Lung (tissue), 12 donors: Measurements from ENCODE around the gene CNGB1. TPM values are rescaled to one million over a fixed set of nuclear protein-coding genes. Genes with fewer than 3 reads are reported as not detected.
"Not testable (repeated sequence)": the region's sequence is repeated elsewhere in the genome, so short reads cannot be mapped to it uniquely, and the experiment has no call there.

ENCODE experiments used
- ATAC-seq: fragments of 200-7000 bp; cut with Tn5 transposase; one replicate; pipeline ENCODE4 v1.9.1; 2020; ENCODE audit warnings: moderate number of reproducible peaks; ENCODE audit not compliant: insufficient read depth, low FRiP score
- DNase-seq, 3 donors: peaks; one replicate each; pipeline ENCODE4 v3.0.0-alpha.2; 2013 to 2017
- H3K27ac ChIP-seq, 2 donors: one replicate each; pipeline ENCODE4 v1.5.1; 2013; ENCODE audit warnings: mild to moderate bottlenecking in 2 of 2, moderate library complexity in 2 of 2, control low read depth in 1 of 2, inconsistent platforms in 1 of 2, low read depth in 1 of 2, low read length in 1 of 2
- H3K27me3 ChIP-seq, 3 donors: one replicate each; pipeline ENCODE4 v1.5.1; 2013; ENCODE audit warnings: low read length in 2 of 3; ENCODE audit not compliant: control insufficient read depth in 3 of 3, insufficient read depth in 3 of 3
- H3K36me3 ChIP-seq, 4 donors: one replicate each; pipeline ENCODE4 v1.5.1; 2013; ENCODE audit warnings: low read length in 4 of 4, mild to moderate bottlenecking in 1 of 4, moderate library complexity in 1 of 4; ENCODE audit not compliant: control insufficient read depth in 4 of 4, insufficient read depth in 4 of 4
- H3K4me1 ChIP-seq, 5 donors: one replicate each; pipeline ENCODE4 v1.5.1; 2013; ENCODE audit warnings: low read length in 5 of 5, mild to moderate bottlenecking in 2 of 5, moderate library complexity in 1 of 5; ENCODE audit not compliant: control insufficient read depth in 5 of 5, insufficient read depth in 5 of 5
- H3K4me3 ChIP-seq: one replicate; pipeline ENCODE4 v1.5.1; 2013; ENCODE audit warnings: mild to moderate bottlenecking, control low read depth, moderate library complexity
- H3K9ac ChIP-seq, 2 donors: one replicate each; pipeline ENCODE4 v1.5.1; 2013; ENCODE audit warnings: low read length in 2 of 2, control low read depth in 1 of 2; ENCODE audit not compliant: insufficient read depth in 1 of 2
- H3K9me3 ChIP-seq, 4 donors: one replicate each; pipeline ENCODE4 v1.5.1; 2013; ENCODE audit warnings: low read length in 3 of 4, mild to moderate bottlenecking in 1 of 4, moderate library complexity in 1 of 4; ENCODE audit not compliant: control insufficient read depth in 4 of 4, insufficient read depth in 3 of 4
- CTCF ChIP-seq: IDR thresholded peaks from 2 replicates; pipeline ENCODE4 v1.5.1; 2012; ENCODE audit warnings: mild to moderate bottlenecking; ENCODE audit errors: control extremely low read depth, extremely low read depth
- WGBS, 2 donors: extraction: QIAGEN DNeasy Blood & Tissue Kit; methylation state at CpG; one replicate each; pipeline ENCODE4 v1.1.7; 2013; 5-methylcytosine and 5-hydroxymethylcytosine counted together
- polyA plus RNA-seq, 2 donors: library from polyadenylated mRNA; stranded (reverse); fragments of 200-250 nt; gene quantifications; one replicate each; pipeline ENCODE4 v1.2.1, GENCODE V29; 2013
- total RNA-seq, 2 donors: library from RNA; depleted of rRNA in 1 of 2; stranded (reverse); fragments of >200 nt in 1 of 2; gene quantifications; one replicate each; pipeline ENCODE4 v1.2.1, GENCODE V29; 2014 to 2021
- donor health status: control.
- donor health status: control.
- donor health status: Bipolar disorder and iron deficiency.
- donor health status: healthy.
- donor health status: DM: yes; HTN: yes; CAD: no.

The CNGB1 gene
- total and polyA plus RNA-seq, 4 donors: 0.14 to 0.43 (median 0.19) TPM

GRCh38 chr16:57979006-57979585 is 8.2 kb upstream of the CNGB1 start:
- TF ChIP-seq CTCF: no peak
- Histone ChIP-seq H3K9me3 (no peaks in the 10 kb centered on the region), H3K4me3 (no peak overlapping the region), H3K36me3 (no peaks in the 10 kb centered on the region), H3K9ac (no peak overlapping the region), H3K27me3 (peaks cover 0 to 1% (median under 1%) of the 10 kb centered on the region in 3 donors), H3K4me1 (peaks cover 0 to 10% (median 0%) of the 10 kb centered on the region in 5 donors), H3K27ac (no peak overlapping the region)
- ATAC-seq: no peak
- DNase-seq: no peak
- WGBS, 2 donors: 87 to 89% methylated on average over 11 of the region's 11 CpGs

GRCh38 chr16:57978070-57978465 is 7.1 kb upstream of the CNGB1 start:
- WGBS, 2 donors: 95 to 98% methylated on average over 2 of the region's 2 CpGs
- H3K9me3 ChIP-seq, H3K27ac ChIP-seq, ATAC-seq, H3K27me3 ChIP-seq, DNase-seq, H3K4me1 ChIP-seq, H3K4me3 ChIP-seq, H3K9ac ChIP-seq, H3K36me3 ChIP-seq: not testable (repeated sequence)

- 88 to 89% methylated on average over 12 of the region's 12 CpGs for WGBS, 2 donors
- Histone ChIP-seq H3K4me1 (peaks cover 0 to 7% (median 0%) of the 10 kb centered on the region in 5 donors), H3K4me3 (no peak overlapping the region), H3K36me3 (no peaks in the 10 kb centered on the region), H3K9ac (no peak overlapping the region), H3K27me3 (no peaks in the 10 kb centered on the region), H3K9me3 (no peaks in the 10 kb centered on the region), H3K27ac (no peak overlapping the region)
- TF ChIP-seq CTCF: no peak
- ATAC-seq (no peak), DNase-seq (no peak)
These were observed 6.6 kb upstream of the CNGB1 start for GRCh38 chr16:57977418-57978069.

- Histone ChIP-seq H3K4me3 (no peak overlapping the region), H3K27me3 (no peaks in the 10 kb centered on the region), H3K27ac (no peak overlapping the region), H3K9ac (no peak overlapping the region), H3K4me1 (peaks cover 0 to 7% (median 0%) of the 10 kb centered on the region in 5 donors), H3K9me3 (no peaks in the 10 kb centered on the region), H3K36me3 (no peaks in the 10 kb centered on the region)
- 49 to 54% methylated on average over 2 of the region's 2 CpGs for WGBS, 2 donors
- peak in 1 of 3 donors; percentile 14 for DNase-seq
- no peak for ATAC-seq
- TF ChIP-seq CTCF: no peak
These were observed 5.4 kb upstream of the CNGB1 start for GRCh38 chr16:57976331-57976796.
